ENCODE results near the gene ZNF839.
A peak's percentile ranks its signal among the peaks of the same experiment; 100 is the strongest.

Gene ZNF839

DNA sequence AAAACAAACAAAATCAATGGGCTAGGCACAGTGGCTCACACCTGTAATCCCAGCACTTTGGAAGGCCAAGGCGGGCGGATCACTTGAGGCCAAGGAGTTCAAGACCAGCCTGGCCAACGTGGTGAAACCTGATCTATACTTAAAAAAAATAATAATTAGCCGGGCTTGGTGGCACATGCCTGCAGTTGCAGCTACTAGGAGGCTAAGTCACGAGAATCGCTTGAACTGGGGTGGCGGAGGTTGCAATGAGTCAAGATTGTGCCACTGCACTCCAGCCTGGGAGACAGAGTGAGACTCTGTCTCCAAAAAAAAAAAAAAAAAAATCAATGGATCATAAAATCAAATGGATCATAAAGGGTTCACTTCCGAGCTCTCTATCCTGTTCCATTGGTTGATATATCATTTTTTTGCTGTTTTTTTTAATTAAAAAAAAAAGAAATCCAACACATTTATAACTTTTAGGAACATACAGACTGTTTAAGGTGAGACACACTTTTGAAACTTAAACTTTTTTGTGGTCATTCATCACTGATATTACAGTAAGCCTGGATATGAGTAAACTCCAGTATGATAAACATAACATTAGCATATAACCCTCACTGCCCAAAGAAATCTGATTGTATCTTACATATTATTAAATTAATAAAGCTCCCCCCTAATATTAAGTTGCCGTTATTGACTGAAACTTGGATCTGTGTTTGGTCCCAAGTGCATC, 36.6 kb upstream of the ZNF839 start (continued):
- TF ChIP-seq ZBTB6 (tag by site-specific recombination; IDR thresholded peaks at IDR 0.05) (no peak), REST (tag by site-specific recombination; IDR thresholded peaks at IDR 0.05) (no peak), ZNF658 (tag by site-specific recombination; IDR thresholded peaks at IDR 0.05) (no peak), ZNF394 (tag by site-specific recombination; IDR thresholded peaks at IDR 0.05; ENCODE audit: borderline replicate concordance) (no peak)

- ChIA-PET POLR2A (interaction anchor here (0.6 kb wide), 1 partner anchor 22 kb away, joined by 5 read pairs; no protein-coding TSS in a partner anchor), CTCF (interaction anchor here (0.6 to 1.4 kb wide), 3 partner anchors 12 to 569 kb away, joined by 3 to 4 read pairs (median 3); no protein-coding TSS in a partner anchor)
- no peak overlapping the region for H3K27ac ChIP-seq (ENCODE audit: extremely low read depth, low read depth, low read length)
- peaks cover 0 to 9% of the 10 kb centered on the region in 2 experiments; a peak in 2 of 3 replicates for H3K36me3 ChIP-seq (ENCODE audit: control insufficient read depth in 2 of 2, insufficient read depth in 1 of 2, low read length in 2 of 2)
- no peaks in the 10 kb centered on the region for H3K4me1 ChIP-seq (ENCODE audit: control insufficient read depth, insufficient read depth, low read length)
- TF ChIP-seq, protein P1, sequence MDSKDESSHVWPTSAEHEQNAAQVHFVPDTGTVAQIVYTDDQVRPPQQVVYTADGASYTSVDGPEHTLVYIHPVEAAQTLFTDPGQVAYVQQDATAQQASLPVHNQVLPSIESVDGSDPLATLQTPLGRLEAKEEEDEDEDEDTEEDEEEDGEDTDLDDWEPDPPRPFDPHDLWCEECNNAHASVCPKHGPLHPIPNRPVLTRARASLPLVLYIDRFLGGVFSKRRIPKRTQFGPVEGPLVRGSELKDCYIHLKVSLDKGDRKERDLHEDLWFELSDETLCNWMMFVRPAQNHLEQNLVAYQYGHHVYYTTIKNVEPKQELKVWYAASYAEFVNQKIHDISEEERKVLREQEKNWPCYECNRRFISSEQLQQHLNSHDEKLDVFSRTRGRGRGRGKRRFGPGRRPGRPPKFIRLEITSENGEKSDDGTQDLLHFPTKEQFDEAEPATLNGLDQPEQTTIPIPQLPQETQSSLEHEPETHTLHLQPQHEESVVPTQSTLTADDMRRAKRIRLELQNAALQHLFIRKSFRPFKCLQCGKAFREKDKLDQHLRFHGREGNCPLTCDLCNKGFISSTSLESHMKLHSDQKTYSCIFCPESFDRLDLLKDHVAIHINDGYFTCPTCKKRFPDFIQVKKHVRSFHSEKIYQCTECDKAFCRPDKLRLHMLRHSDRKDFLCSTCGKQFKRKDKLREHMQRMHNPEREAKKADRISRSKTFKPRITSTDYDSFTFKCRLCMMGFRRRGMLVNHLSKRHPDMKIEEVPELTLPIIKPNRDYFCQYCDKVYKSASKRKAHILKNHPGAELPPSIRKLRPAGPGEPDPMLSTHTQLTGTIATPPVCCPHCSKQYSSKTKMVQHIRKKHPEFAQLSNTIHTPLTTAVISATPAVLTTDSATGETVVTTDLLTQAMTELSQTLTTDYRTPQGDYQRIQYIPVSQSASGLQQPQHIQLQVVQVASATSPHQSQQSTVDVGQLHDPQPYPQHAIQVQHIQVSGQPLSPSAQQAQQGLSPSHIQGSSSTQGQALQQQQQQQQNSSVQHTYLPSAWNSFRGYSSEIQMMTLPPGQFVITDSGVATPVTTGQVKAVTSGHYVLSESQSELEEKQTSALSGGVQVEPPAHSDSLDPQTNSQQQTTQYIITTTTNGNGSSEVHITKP (tag by site-specific recombination; IDR thresholded peaks at IDR 0.05) = peak; percentile 51; the same call in 1 of the 2 replicates
- TF ChIP-seq ZNF335 (tag by site-specific recombination; conservative IDR thresholded peaks at IDR 0.05) (peak; percentile 69), ZNF701 (tag by site-specific recombination; IDR thresholded peaks at IDR 0.05) (no peak), ZNF157 (tag by site-specific recombination; IDR thresholded peaks at IDR 0.05) (no peak)
- H3K4me3 ChIP-seq (ENCODE audit: low read depth, low read length) = no peak overlapping the region
- no peaks in the 10 kb centered on the region for H3K9me3 ChIP-seq (ENCODE audit: control insufficient read depth, insufficient read depth, low read depth, low read length)
Measured at GRCh38 chr14:102283631-102284129, 35.9 kb upstream of the ZNF839 start.

DNA sequence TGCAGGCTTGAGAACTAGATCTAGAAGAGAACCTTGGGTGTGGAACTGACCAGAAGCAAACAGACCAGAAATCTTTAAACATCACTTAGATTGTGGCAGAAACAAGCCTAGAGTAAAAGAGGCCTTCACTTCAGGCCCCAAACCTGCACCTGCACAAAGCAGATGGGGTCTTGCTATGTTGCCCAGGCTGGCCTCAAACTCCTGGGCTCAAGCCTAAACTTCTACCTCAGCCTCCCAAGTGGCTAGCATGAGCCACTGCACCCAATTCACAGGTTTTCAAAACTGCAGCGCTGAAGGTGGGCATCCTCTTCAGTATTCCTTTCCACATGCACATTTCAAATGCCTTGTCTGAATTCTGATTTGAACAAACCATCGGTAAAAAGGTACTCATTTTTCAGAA, 34.4 kb upstream of the ZNF839 start:
- Histone ChIP-seq H3K4me3 (ENCODE audit: low read depth, low read length) (no peak overlapping the region), H3K4me1 (ENCODE audit: control insufficient read depth, insufficient read depth, low read length) (no peaks in the 10 kb centered on the region), H3K27ac (ENCODE audit: extremely low read depth, low read depth, low read length) (no peak overlapping the region), H3K36me3 (ENCODE audit: control insufficient read depth in 2 of 2, insufficient read depth in 1 of 2, low read length in 2 of 2) (peaks cover 0 to 5% of the 10 kb centered on the region in 2 experiments; a peak in 2 of 3 replicates), H3K9me3 (ENCODE audit: control insufficient read depth, insufficient read depth, low read depth, low read length) (no peaks in the 10 kb centered on the region)
- CTCF ChIA-PET = no interaction called here
- TF ChIP-seq ZNF664 (tag by site-specific recombination; IDR thresholded peaks at IDR 0.05) (no peak), HOXC10 (CRISPR knock-in tag; IDR thresholded peaks at IDR 0.05) (no peak), ZNF121 (tag by site-specific recombination; IDR thresholded peaks at IDR 0.05) (peak; percentile 84), SETDB1 (IDR thresholded peaks at IDR 0.05; ENCODE audit: insufficient read length, low read length) (no peak), ZNF621 (tag by site-specific recombination; IDR thresholded peaks at IDR 0.05) (no peak)
- POLR2A ChIA-PET = interaction anchor here (0.7 kb wide), 1 partner anchor 141 kb away, joined by 3 read pairs; no protein-coding TSS in a partner anchor
